ENCODE data around the gene HSDL1.
A peak's percentile ranks its signal among the peaks of the same experiment; 100 is the strongest.

Gene HSDL1

GRCh38 chr16:84184775-84185174 is 39.8 kb upstream of the HSDL1 start:
- peaks cover 45% of the 10 kb centered on the region for H3K79me2 ChIP-seq (ENCODE audit: insufficient read depth, low read length)
- peaks cover 35% of the 10 kb centered on the region for H4K20me1 ChIP-seq (ENCODE audit: insufficient read depth, low read length)
- H3K27ac ChIP-seq (ENCODE audit: low read length): peak overlapping the region; percentile 3; the same call in 1 of the 2 replicates
- DNase-seq (no peak), ATAC-seq (ENCODE audit: insufficient read depth, low read depth) (no peak)
- H3K9ac ChIP-seq (ENCODE audit: low read depth, low read length): peak overlapping the region; percentile 91
- no peaks in the 10 kb centered on the region for H3K27me3 ChIP-seq (ENCODE audit: insufficient read depth, low read length, poor library complexity)
- H3K36me3 ChIP-seq (ENCODE audit: insufficient read depth, low read length): peaks cover 55% of the 10 kb centered on the region
- TF ChIP-seq EZH2 (IDR thresholded peaks at IDR 0.05; ENCODE audit: borderline replicate concordance, low read depth, low read length, severe bottlenecking) (no peak), CTCF (IDR thresholded peaks at IDR 0.05; ENCODE audit: borderline replicate concordance, extremely low read depth, low read length, poor library complexity, severe bottlenecking) (no peak)
- H3K4me2 ChIP-seq (ENCODE audit: insufficient read depth, low read length): peak overlapping the region; percentile 79
- peaks cover 27% of the 10 kb centered on the region for H3K4me1 ChIP-seq (ENCODE audit: insufficient read depth, low read length)
- no peak overlapping the region; a peak in 1 of 4 replicates for H3K4me3 ChIP-seq (ENCODE audit: low read depth in 1 of 2, low read length in 2 of 2)
- no peak overlapping the region for H2AFZ ChIP-seq (ENCODE audit: low read depth, low read length)
- H3K9me3 ChIP-seq (ENCODE audit: insufficient read depth, low read length, severe bottlenecking): no peaks in the 10 kb centered on the region

- no peak overlapping the region for H2AFZ ChIP-seq (ENCODE audit: low read depth, low read length)
- no peaks in the 10 kb centered on the region for H3K27me3 ChIP-seq (ENCODE audit: insufficient read depth, low read length, poor library complexity)
- TF ChIP-seq EZH2 (IDR thresholded peaks at IDR 0.05; ENCODE audit: borderline replicate concordance, low read depth, low read length, severe bottlenecking): no peak
- TF ChIP-seq CTCF (IDR thresholded peaks at IDR 0.05; ENCODE audit: borderline replicate concordance, extremely low read depth, low read length, poor library complexity, severe bottlenecking): no peak
- ATAC-seq (ENCODE audit: insufficient read depth, low read depth): no peak
- peaks cover 35% of the 10 kb centered on the region for H4K20me1 ChIP-seq (ENCODE audit: insufficient read depth, low read length)
- peaks cover 63% of the 10 kb centered on the region for H3K36me3 ChIP-seq (ENCODE audit: insufficient read depth, low read length)
- H3K27ac ChIP-seq (ENCODE audit: low read length): no peak overlapping the region
- H3K4me2 ChIP-seq (ENCODE audit: insufficient read depth, low read length): peak overlapping the region; percentile 79; the same call in 1 of the 2 replicates
- peaks cover 45% of the 10 kb centered on the region for H3K79me2 ChIP-seq (ENCODE audit: insufficient read depth, low read length)
- H3K9me3 ChIP-seq (ENCODE audit: insufficient read depth, low read length, severe bottlenecking): no peaks in the 10 kb centered on the region
- H3K4me3 ChIP-seq (ENCODE audit: low read depth in 1 of 2, low read length in 2 of 2): no peak overlapping the region
- peaks cover 27% of the 10 kb centered on the region for H3K4me1 ChIP-seq (ENCODE audit: insufficient read depth, low read length)
- H3K9ac ChIP-seq (ENCODE audit: low read depth, low read length): peak overlapping the region; percentile 91; the same call in 1 of the 2 replicates
- DNase-seq: no peak
Observed at GRCh38 chr16:84183911-84184591, 39.1 kb upstream of the HSDL1 start.

- Histone ChIP-seq H2AFZ (ENCODE audit: low read depth, low read length) (no peak overlapping the region), H3K4me3 (ENCODE audit: low read depth in 1 of 2, low read length in 2 of 2) (no peak overlapping the region), H3K27me3 (ENCODE audit: insufficient read depth, low read length, poor library complexity) (no peaks in the 10 kb centered on the region), H3K27ac (ENCODE audit: low read length) (no peak overlapping the region), H3K9ac (ENCODE audit: low read depth, low read length) (no peak overlapping the region), H4K20me1 (ENCODE audit: insufficient read depth, low read length) (peaks cover 35% of the 10 kb centered on the region), H3K79me2 (ENCODE audit: insufficient read depth, low read length) (peaks cover 45% of the 10 kb centered on the region), H3K4me2 (ENCODE audit: insufficient read depth, low read length) (0 out of 2 replicates have a peak overlapping the region, but pooled peaks have one; percentile 79), H3K36me3 (ENCODE audit: insufficient read depth, low read length) (peaks cover 68% of the 10 kb centered on the region), H3K9me3 (ENCODE audit: insufficient read depth, low read length, severe bottlenecking) (no peaks in the 10 kb centered on the region), H3K4me1 (ENCODE audit: insufficient read depth, low read length) (peaks cover 27% of the 10 kb centered on the region)
- TF ChIP-seq CTCF (IDR thresholded peaks at IDR 0.05; ENCODE audit: borderline replicate concordance, extremely low read depth, low read length, poor library complexity, severe bottlenecking): no peak
- TF ChIP-seq EZH2 (IDR thresholded peaks at IDR 0.05; ENCODE audit: borderline replicate concordance, low read depth, low read length, severe bottlenecking): no peak
- ATAC-seq (ENCODE audit: insufficient read depth, low read depth): no peak
- no peak for DNase-seq
Observed at GRCh38 chr16:84183572-84183875, 38.5 kb upstream of the HSDL1 start.
